ENCODE measurements around the gene PARM1.
A peak's percentile ranks its signal among the peaks of the same experiment; 100 is the strongest.
"Not testable (repeated sequence)": the region's sequence is repeated elsewhere in the genome, so short reads cannot be mapped to it uniquely, and the experiment has no call there.

Gene PARM1

GRCh38 chr4:74994436-74994835 is 61.5 kb downstream of the PARM1 start:
- not testable (repeated sequence) for DNase-seq

GRCh38 chr4:74996996-74997395 is 64.1 kb downstream of the PARM1 start:
- no peak for DNase-seq

- DNase-seq = no peak
These were observed 65.2 kb downstream of the PARM1 start for GRCh38 chr4:74997948-74998729.

- DNase-seq = peak; percentile 19
These were observed 66.9 kb downstream of the PARM1 start for GRCh38 chr4:74999714-75000309.

- DNase-seq = no peak
These were observed 69.0 kb downstream of the PARM1 start for GRCh38 chr4:75001871-75002270.

GRCh38 chr4:75002381-75002780 is 69.5 kb downstream of the PARM1 start:
- no peak for DNase-seq

GRCh38 chr4:75003979-75004378 is 71.1 kb downstream of the PARM1 start:
- DNase-seq = no peak

GRCh38 chr4:75004755-75005668 is 72.1 kb downstream of the PARM1 start:
- peak; percentile 61 for DNase-seq

- no peak for DNase-seq
These were observed 72.8 kb downstream of the PARM1 start for GRCh38 chr4:75005727-75006126.

- DNase-seq = no peak
These were observed 75.0 kb downstream of the PARM1 start for GRCh38 chr4:75007891-75008290.

- no peak for DNase-seq
These were observed 76.2 kb downstream of the PARM1 start for GRCh38 chr4:75009138-75009537.

- DNase-seq = no peak
These were observed 78.3 kb downstream of the PARM1 start for GRCh38 chr4:75011131-75011795.

- DNase-seq = no peak
These were observed 82.7 kb downstream of the PARM1 start for GRCh38 chr4:75015627-75016026.

GRCh38 chr4:75016472-75016871 is 83.6 kb downstream of the PARM1 start:
- DNase-seq = no peak

GRCh38 chr4:75018811-75019479 is 86.0 kb downstream of the PARM1 start:
- peak; percentile 10 for DNase-seq

- DNase-seq = no peak
These were observed 92.5 kb downstream of the PARM1 start for GRCh38 chr4:75025431-75025830.

- no peak for DNase-seq
These were observed 95.4 kb downstream of the PARM1 start for GRCh38 chr4:75028196-75028854.

- no peak for DNase-seq
These were observed 97.1 kb downstream of the PARM1 start for GRCh38 chr4:75030028-75030427.

- DNase-seq = no peak
These were observed 97.8 kb downstream of the PARM1 start for GRCh38 chr4:75030649-75031235.

- DNase-seq = no peak
These were observed 98.9 kb downstream of the PARM1 start for GRCh38 chr4:75031775-75032174.

- DNase-seq = peak; percentile 3
These were observed 101.6 kb downstream of the PARM1 start for GRCh38 chr4:75034523-75034922.
